DMS153 treated with DMSO at 0.1 percent for 48 hours (cell line): ENCODE results near the gene FOXA2.
A peak's percentile ranks its signal among the peaks of the same experiment; 100 is the strongest.

Experiments used
- DNase-seq: peaks from one replicate; lab custom pipeline; 2025; ENCODE audit not compliant: unreplicated experiment; lab: John Stamatoyannopoulos, UW

FOXA2 gene

DNA sequence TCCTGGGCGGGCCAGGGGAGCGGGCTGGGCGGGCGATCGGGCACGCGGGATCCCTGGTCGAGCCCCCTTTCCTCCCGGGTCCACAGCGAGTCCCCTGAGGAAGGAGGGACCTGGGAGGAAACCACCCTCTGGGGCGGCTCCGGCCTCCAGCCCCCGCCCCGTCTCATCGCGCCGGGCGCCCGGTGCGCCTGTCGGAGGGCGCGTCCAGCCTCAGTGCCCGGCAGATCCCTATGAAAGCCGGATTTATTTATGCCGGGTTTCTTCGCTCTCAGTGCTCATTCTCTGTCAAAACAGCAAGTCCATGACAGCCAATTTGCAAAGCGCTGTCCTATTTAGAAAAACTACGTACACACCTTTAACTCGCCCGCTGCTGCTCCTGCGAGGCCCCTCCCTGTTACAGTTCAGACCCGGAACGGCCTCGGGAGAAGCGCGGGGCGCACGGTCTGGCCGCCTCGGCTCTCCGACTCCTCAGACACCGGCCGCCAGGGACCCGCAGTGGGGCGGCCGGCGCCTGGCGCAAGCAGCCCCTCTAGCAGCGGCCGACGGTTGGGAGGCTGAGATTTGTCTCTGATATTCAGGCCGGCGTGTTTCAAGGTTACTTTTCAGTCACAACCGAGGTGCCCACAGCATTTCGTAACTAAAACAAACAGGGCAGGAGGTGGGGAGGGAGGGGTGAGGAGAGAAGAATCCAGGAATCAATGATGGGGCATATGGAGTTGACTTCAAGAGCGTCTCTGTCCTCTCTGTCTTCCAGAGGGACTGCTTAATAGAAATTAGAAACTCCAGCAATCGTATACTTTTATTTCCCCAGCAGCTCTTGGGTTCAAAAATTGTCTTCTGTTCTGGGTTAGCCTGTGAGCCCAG, 782 bp upstream of the FOXA2 start:
- peak; percentile 73 for DNase-seq

DNA sequence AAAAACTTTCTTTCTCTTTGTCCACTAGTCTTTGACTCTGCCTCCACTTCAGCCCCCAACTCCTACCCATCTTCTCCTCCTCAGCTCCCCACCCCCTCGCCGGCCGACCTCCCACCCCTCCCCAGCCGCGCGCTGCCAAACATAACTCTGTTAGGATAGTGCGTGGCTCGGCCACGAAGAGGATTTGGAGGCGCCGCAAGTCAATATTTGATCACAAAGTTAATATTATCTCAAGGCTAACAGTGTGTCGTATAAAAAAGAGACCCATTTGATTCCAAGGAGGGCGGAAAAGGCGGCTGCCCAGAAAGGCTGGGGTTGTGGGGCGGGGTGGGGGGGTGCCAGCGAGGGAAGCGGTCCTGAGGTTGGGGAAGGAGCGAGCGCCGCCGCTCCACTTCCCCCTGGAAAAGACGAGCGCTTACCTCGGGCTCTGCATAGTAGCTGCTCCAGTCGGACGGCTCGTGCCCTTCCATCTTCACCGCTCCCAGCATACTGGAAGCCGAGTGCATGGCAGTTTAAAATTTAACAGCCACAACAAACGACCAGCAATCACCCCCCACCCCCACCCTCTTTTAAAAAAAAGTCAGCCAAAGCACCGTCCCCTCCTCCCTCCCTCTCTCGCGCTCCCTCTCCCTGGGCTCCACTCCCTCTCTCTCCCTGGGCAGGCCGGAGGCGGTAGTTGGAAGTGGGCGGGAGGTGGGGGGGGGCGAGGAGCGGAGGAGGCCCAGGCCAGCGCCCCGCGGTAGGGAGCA, 425 bp downstream of the FOXA2 start:
- DNase-seq = peak; percentile 80

DNA sequence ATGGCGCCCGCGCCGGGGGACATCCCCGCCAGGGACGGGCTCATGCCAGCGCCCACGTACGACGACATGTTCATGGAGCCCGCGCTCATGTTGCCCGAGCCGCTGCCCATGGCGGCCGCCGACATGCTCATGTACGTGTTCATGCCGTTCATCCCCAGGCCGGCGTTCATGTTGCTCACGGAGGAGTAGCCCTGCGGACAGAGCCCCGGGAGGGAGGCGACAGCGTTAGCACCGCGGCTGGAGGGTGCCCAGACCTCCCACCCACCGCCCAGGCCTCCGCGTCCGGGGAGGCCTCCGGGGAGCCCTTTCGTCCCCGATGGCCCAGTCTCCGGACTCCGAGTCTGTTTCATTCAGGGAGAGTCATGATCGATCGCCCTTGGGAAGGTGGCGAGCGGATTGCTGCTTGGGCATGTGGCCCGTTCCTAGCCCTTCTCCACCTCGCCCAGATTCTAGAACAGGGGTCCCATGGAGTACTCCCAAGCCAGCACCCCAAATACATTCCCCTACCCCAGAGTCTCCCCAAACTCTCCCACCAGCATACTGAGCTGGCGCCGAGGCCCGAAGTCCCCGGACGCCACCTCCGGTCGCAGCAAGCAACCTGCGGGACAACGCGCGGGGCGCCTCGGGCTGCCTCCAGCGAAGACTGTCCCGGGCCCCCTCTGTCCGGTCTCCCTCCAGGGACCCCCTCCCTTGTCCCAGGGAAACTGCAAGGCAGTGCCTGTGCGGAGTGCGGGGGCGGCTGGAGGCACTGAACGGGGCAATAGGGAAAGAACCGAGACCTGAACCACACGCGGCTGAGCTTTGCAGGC, 1.2 kb downstream of the FOXA2 start:
- no peak for DNase-seq

DNA sequence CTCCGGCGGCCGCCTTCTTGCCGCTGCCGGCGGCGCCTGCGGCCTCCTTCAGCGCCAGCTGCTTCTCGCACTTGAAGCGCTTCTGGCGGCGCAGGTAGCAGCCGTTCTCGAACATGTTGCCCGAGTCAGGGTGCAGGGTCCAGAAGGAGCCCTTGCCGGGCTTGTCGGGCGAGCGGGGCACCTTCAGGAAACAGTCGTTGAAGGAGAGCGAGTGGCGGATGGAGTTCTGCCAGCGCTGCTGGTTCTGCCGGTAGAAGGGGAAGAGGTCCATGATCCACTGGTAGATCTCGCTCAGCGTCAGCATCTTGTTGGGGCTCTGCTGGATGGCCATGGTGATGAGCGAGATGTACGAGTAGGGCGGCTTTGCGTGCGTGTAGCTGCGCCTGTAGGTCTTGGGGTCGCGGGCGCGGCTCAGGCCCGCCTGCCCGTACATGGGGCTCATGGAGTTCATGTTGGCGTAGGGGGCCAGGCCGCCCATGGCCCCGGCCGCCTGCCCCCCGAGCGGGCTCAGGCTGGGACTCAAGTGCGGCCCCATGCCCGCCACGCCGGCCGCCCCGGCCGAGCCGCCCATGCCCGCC, 1.9 kb downstream of the FOXA2 start:
- no peak for DNase-seq

DNA sequence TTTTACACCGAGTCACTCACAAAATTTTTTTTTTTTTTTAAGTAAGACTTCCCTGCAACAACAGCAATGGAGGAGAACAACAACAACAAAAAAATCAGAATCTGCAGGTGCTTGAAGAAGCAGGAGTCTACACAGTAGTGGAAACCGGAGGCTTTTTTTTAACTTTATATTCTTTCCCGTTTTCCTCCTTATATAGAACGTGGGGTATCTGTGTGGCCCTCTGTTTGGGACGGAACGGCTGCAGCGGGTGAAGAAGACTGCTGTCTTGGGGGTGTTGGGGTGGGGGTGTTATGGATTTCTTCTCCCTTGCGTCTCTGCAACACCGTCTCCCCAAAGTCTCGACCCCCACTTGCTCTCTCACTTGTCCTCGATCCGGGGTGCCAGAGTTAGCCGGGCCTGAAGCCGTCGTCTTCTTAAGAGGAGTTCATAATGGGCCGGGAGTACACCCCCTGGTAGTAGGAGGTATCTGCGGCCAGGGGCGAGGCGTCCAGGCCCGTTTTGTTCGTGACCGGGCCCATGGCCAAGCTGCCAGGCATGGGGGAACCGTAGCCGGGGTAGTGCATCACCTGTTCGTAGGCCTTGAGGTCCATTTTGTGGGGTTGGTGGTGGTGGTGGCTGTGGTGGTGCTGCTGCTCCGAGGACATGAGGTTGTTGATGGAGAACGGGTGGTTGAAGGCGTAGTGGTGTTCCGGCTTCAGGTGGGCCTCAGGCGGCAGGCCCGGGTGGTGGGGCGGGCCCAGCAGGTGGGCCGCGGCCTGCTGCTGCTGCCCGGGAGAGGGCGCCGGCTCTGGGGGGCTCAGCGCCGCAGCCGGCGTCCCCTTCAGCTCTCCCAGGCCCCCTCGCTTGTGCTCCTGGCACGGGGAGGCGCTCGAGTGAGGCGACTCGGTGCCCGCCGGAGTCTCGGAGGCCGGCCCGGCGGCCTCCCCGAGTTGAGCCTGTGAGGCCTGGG, 2.7 kb downstream of the FOXA2 start:
- peak; percentile 23 for DNase-seq

DNA sequence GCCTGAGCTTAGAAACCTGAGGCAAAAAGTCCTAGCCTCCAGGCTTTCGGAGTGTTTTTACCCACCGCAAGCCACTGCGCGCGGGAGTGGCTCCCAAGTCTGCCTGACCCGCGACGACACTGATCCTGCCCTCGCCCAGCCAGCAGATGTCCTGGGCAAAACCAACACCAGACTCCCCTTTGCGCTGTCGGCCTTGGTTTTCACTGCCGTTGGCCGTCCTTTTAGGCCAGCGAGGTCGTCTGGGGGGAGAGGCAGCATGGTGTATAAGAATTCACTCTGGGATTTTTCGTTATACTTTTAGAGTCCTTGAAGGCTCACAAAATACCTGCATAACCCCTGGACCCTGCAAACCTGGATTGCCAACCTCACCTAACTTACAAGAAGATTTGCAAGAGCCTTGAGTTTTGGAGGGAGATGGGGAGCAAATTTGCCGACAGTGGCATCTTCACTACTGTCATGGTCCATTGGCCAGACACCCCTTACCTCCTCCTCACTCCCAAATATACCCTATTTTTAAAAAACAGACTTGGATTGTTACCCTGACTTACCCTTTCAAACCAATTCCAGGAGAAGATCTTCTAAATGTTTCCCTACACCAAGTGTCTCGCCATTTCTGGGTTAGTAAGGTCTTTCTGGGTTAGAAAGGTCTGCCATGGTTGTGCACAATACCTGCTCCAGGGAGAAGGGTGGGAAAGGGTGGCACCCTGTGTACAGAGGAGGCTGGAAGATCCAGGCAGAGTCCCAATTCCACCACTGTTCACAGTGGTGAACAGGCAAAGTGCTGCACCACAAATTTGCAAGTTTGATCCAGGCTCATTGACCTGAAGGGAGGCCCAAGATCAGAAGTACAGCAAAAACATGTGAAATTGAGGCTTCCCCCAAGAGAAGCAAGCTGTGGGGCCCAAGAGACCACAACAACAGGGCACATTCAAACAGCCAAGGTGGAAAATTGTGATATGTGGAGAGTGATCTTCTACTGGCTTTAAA, 4.4 kb downstream of the FOXA2 start:
- peak; percentile 68 for DNase-seq

DNA sequence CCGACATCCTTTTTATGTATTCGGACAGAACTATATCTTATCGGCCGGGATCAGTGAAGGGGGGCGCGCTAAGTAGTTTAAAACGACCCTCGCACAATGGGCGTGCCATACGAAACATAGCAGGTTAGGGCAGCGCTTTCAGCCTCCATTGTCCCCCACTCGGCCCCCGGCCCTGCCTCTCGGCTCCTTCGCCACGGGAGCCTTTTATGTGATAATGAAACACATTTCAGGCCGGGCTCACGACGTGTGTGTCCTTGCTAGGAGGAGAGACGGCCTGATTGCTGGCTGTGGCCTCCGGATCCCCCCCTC, 5.3 kb downstream of the FOXA2 start:
- peak; percentile 73 for DNase-seq

DNA sequence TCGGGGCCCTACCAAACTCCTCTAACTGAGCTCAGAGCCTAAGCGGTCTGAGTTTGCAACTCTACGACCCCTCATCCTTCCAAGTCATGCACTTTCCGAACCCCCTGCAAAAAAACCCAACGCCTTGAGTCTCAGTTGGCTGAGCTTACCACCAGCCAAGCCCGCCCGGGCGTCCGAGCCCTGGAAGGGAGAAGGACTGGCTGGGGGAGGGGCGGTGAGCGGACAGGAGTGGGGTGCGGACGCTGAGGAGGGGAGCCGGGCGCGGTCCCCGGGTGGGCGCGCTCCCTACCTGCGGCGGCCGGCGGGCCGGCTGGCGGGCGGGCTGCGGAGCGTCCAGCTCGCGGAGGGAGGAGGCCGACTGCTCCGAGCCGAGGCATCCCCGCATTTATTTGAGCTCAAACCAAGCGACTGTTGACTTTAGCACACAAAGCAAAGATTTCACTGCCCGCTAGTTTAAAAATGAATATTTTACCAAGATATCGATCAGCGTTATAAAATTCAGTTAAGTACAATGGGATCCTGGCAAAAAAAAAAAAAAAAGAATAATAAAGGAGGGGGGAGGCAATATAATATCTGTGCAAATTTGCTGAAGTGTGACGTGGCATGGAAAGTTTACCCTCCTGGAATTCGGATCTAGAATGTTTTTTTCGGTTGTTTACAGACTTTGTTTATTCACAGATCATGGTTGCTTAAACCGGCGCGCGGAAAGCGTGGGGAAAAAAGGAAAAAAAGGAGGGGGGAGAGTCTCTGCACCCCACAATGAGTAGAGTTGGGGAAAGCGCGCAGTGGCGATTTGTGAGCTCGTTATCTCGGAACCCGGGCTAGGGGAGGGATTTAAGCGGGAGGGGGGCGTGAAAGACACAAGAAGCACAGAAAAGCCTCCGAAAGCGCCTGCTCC, 5.9 kb downstream of the FOXA2 start:
- peak; percentile 73 for DNase-seq

DNA sequence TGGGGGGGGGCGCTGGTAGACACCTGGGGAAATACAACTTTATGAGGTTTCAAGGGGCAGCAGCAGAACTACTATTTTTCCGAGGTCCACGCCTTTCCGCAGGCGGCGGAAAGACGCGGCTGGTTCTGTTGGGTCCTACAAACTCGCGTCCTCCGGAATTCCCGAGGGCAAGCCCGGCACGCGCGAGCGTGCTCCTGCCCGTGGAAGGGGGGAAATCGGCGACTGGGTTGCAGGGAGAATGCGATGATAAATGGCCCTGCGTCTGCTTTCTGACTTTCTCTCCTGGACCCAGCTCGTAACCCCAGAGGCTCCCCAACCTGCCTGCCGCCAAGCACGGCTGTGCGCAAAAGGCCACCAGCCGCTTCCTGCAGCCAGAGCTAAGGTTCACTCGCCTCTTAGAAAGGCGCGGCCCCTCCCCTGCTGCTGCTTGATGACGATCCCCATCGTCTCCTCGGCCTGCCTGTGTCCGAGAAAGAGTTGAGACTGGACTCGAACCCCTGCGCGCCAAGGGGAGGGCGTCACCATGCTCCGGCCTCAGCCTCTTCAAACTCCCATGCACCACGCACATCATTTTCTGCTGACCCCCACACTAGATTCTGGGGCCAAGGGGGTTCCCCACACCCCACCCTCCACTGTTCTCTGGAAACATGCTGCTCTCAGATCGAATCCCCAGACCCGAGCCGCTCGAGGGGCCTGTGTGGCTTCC, 6.7 kb downstream of the FOXA2 start:
- peak; percentile 81 for DNase-seq

DNA sequence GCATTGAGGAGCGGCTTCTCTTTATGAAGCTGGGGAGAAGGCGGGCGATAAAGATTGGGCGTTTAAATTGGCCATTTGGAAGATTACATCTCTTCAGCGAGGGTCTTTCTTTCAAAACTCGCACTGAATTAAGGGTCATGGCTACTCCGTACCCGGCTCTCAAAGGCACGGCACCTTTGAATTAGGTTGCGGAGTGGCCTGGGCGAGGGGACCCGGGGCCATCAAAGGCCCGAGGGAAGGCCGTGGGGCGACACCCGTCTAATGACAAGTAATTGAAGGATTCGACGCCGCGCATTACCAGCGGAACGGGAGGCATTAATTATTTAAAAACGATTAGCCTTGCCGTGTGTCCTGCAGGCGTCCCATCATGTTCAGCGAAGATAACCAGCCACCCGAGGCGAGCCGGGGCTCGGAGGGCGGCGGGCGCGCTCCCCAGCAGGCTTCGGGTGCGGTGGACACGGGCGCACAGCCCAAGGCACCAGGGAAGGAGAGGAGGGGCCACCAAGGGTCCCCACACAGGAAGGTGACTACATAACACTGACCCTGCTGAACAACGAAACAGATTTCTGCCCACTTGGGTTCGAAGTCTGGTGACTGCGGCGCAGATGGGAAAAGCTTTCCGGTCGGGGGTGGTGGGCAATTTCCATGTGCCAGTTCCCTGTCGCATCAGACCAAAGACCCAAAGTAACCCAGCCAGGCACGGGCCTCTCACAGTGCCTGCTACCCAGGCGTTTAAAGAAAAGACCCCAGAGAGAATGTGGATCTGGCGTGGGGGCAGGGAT, 7.4 kb downstream of the FOXA2 start:
- DNase-seq = peak; percentile 66

DNA sequence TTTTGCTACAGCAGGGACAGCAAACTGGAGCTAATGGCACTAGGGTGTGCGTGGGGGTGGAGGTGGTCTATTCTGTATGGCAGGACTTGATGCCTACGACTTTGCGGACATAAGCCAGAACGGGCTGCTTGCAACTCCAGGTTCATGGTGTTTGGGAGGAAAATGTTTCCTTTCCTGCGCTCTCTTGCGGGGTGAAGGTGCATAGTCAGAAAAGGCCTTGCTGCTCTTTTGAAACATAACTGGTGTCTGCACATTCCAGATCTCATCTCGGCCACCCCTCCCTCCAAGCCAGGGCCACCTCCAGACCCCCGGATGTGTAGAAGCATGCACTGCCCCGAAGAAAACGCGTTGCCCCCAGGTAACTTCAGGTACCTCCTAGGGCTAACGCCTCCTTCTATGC, 8.1 kb downstream of the FOXA2 start:
- peak; percentile 30 for DNase-seq

DNA sequence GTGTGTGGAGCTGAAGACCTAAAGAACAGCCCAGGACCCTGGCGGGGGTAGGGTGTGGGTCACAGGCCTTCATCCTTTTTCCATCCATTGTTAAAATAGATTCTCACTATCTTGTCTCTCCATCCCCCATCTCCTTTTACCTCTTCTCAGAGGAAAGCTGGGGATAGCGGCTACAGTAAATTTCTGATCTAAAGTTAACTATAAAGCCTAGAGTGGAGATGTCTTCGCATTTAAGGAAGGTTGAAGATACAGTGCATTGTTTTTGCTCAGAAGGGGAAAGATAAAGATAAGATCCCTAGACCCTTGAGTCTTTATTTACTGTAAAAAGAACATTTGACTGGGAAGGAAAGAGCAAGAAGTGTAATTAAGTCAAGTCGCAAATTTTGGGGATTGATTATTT, 8.6 kb downstream of the FOXA2 start:
- DNase-seq = no peak

DNA sequence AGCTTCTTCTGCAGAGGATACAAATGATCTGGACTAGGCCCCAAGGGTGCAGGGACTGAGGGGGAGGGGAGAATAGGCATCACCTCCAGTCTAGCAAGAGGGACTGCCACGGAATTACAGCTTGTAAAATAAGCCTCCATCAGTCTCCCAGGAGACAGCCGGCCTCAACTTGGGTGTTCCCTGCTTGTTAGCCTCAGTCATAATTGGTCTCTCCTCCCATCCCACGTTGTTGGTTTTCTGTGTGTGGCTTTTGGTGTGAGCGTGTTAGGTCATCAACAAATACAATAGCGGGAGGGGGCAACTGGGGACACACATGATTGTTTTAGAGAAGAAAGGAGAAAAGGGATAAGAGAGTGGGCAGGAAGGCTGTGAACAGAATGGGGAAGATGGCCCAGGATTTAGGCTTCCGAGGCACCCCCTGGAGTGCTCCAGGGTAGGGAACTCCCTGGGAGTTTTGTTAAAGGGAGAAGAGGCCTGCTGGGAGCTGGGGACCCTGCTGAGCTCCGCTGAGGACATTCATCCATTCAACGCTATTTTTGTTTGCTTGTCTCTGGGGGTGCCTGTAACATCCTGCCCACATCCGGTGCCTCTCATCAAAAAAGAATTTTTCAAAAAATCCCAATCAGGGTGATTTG, 9.2 kb downstream of the FOXA2 start:
- DNase-seq = peak; percentile 64

DNA sequence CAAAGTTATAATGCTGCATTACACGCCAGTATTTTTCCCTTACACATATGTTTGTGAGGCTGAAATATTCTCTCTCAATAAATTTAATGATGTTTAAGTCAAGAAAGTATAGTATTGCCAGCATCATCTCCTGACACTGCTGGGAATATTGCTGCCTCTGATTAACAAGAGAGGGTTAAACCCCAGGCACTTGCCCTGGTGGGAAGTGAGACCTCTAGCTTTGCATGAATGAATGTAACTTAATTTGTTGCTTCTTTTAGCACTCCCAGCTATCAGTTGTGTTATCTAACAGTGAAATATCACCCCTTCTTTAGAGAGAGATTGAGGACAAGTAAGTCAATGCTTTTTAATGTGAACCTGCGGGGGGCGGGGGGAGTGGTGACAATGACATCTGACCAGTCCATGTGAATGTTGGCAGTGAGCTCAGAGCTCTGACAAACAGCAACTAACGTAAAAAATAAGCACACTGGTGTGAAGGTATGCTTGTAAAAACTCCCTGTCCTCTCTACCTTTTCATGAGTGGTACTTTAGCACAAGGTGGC, 9.8 kb downstream of the FOXA2 start:
- DNase-seq = no peak

DNA sequence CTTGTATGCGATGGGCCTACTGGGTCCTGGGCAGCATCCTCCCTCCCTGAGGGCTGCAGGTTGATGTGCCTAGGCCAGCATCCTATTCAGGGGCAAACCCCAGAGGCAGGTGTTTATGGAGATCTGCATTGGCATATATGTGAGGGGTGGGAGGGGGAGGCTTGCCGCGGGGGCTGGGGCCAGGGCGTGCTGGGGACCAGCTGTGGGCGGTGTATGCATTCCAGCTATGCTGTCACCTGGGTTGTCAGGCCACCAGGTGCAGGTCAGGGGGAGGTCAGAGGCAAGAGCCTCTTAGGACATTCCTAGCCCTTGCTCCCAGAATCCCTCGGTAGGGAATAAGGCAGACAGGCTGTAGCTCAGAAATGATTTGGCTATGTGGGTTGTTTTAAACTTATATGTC, 11.9 kb downstream of the FOXA2 start:
- DNase-seq = no peak

DNA sequence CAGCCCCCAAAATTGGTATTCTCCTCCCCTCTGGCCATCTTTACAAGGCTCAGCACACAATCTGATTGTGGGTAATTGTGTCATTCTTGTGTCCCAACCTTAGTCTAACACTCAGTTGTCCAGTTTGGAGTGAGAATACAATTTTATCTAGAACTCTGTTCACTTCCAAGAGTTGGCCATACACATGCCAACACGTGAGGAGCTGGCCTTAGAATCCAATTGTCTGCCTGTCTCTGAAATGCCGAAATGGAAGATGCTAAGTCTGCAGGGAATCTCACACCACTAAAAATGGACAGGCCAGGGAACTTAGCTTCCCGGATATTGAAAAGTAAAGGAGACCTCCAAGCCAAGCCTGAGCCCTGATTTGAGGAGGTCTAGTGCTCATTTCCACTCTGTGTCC, 12.3 kb downstream of the FOXA2 start:
- no peak for DNase-seq
